Heart left ventricle (tissue), 16 donors: Measurements from ENCODE around the gene KRT77. TPM values are rescaled to one million over a fixed set of nuclear protein-coding genes. Genes with fewer than 3 reads are reported as not detected.

Experiments used
- ATAC-seq, 4 donors: fragments of 200-7000 bp; cut with Tn5 transposase; one replicate each; pipeline ENCODE4 v1.9.1; 2020 to 2022; ENCODE audit warnings: moderate library complexity in 4 of 4, mild to moderate bottlenecking in 3 of 4, moderate number of reproducible peaks in 1 of 4
- DNase-seq, 5 donors: peaks; one replicate each; pipeline ENCODE4 v3.0.0-alpha.2; 2020
- H3K27ac ChIP-seq, 12 donors: fragments of 200-600 bp; sonication (generic) in 4 of 12; one replicate each; pipeline versions ENCODE4 v1.5.0 to v1.8.0; 2016 to 2022; ENCODE audit warnings: mild to moderate bottlenecking in 2 of 12
- H3K27me3 ChIP-seq, 9 donors: fragments of 200-600 bp; sonication (generic) in 2 of 9; one replicate each; pipeline versions ENCODE4 v1.5.1 to v1.8.0; 2016 to 2022; ENCODE audit warnings: mild to moderate bottlenecking in 3 of 9
- H3K36me3 ChIP-seq, 9 donors: fragments of 200-600 bp; sonication (generic) in 2 of 9; one replicate each; pipeline versions ENCODE4 v1.5.0 to v1.8.0; 2018 to 2022; ENCODE audit warnings: mild to moderate bottlenecking in 2 of 9
- H3K4me1 ChIP-seq, 12 donors: fragments of 200-600 bp; sonication (generic) in 4 of 12; one replicate each; pipeline versions ENCODE4 v1.5.0 to v1.8.0; 2016 to 2022; ENCODE audit warnings: mild to moderate bottlenecking in 3 of 12
- H3K4me3 ChIP-seq, 12 donors: fragments of 200-600 bp; sonication (generic) in 4 of 12; one replicate each; pipeline versions ENCODE4 v1.5.0 to v1.8.0; 2017 to 2022; ENCODE audit warnings: mild to moderate bottlenecking in 9 of 12, moderate library complexity in 4 of 12
- H3K9me3 ChIP-seq, 12 donors: fragments of 200-600 bp; sonication (generic) in 4 of 12; one replicate each; pipeline versions ENCODE4 v1.5.0 to v1.8.0; 2016 to 2022; ENCODE audit warnings: mild to moderate bottlenecking in 1 of 12
- CTCF ChIP-seq, 12 donors: fragments of 200-600 bp; sonication (generic) in 4 of 12; IDR thresholded peaks; one replicate each; pipeline versions ENCODE4 v1.5.0 to v1.8.0; 2018 to 2022; ENCODE audit warnings: antibody characterized with exemption in 12 of 12, mild to moderate bottlenecking in 5 of 12
- POLR2A ChIP-seq, 2 donors: fragments of 450-650 bp; IDR thresholded peaks; one replicate each; pipeline ENCODE4 v1.6.1; 2017; ENCODE audit warnings: antibody characterized with exemption in 2 of 2, mild to moderate bottlenecking in 2 of 2, moderate library complexity in 2 of 2
- WGBS, 4 donors: extraction: QIAGEN DNeasy Blood & Tissue Kit in 2 of 4; methylation state at CpG; one replicate each; pipeline versions ENCODE4 v1.1.5 to v1.1.7; 2013 to 2018; 5-methylcytosine and 5-hydroxymethylcytosine counted together
- intact Hi-C, 10 donors: fragments of 100-400 bp; cut with DNase I; formaldehyde crosslinking; loops; one replicate each; pipeline versions ENCODE4 v1.11.1 to v1.14.2; 2022
- polyA plus RNA-seq, 2 donors: library from polyadenylated mRNA; stranded (reverse); fragments of 200-250 nt; gene quantifications; one replicate each; pipeline ENCODE4 v1.2.3, GENCODE V29; 2013
- total RNA-seq, 9 donors: library from RNA; depleted of rRNA in 2 of 9; stranded (reverse); fragments of >200 nt in 2 of 9; fragmentation: NEBNext Ultra II Directional in 3 of 9; extraction: Animal tissue kit (Norgen Biotek cat#: 25700) in 3 of 9; gene quantifications; one replicate each; pipeline versions ENCODE4 v1.1.0 to v1.2.4, GENCODE V29; 2016 to 2023
- donor health status: ischemic (EF 13 %, LVEDD 7.1; RV severe dilation, severe dysfunction).
- donor health status: healthy with polysubstance abuse.
- donor health status: DM: no; HTN: yes; CAD: no.
- donor health status: DM: no; HTN: no; CAD: no.
- donor health status: ischemic (EF 25% LVEDD 6.9; RV normal size, moderate dysfunction).
- donor health status: ischemic (EF 25% LVEDD 5.7; RV mildly dilated, moderate dysfunction).
- donor health status: healthy.
- donor health status: DM: yes; HTN: yes; CAD: no.
- donor health status: ischemic (EF 35%, LVEDD 5.7; RV mildly dilated, moderate dysfunction).
- donor health status: nonischemic (EF 11% LVEDD 7.7; RV severe dilation, severe dysfunction).
- donor health status: DM: yes; HTN: yes; CAD: no.
- donor health status: PGD.
- donor health status: ischemic (EF 29% LVEDD 5.4; RV normal size, mild dysfunction).
- donor health status: nonischemic (EF 23%, LVEDD 6.1; RV moderate dilation, normal function).

Gene KRT77
- total and polyA plus RNA-seq, 11 donors: not detected

DNA sequence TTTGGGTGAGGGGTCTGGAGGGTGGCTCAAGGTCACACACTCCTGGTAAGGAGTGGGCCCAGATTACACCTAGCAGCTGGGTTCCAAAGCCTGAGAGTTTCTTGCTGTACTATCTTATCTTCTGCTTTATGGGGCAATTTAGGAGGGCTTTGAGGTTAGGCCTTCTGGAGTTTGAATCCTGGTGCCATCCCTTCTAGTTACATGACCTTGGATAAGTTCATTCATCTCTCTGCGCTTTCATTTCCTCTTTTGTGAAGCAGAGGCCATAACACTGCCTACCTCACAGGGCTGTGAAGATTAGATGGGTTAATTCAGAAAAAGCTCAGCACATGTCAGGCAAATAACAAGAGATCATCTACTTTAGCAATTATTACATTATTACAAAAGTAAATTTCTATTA lies 7.4 kb upstream of the KRT77 start:
- no peak for TF ChIP-seq CTCF (IDR thresholded peaks at IDR 0.05)
- TF ChIP-seq POLR2A (IDR thresholded peaks at IDR 0.05): no peak
- 92 to 97% (median 94%) methylated on average over 1 of the region's 1 CpG for WGBS, 4 donors

GRCh38 chr12:52708010-52708409 lies 4.7 kb upstream of the KRT77 start:
- H3K4me3 ChIP-seq: no peak overlapping the region
- WGBS, 4 donors: 52 to 62% (median 59%) methylated on average over 4 of the region's 4 CpGs
- H3K36me3 ChIP-seq: no peaks in the 10 kb centered on the region
- no peak for TF ChIP-seq CTCF (IDR thresholded peaks at IDR 0.05)
- TF ChIP-seq POLR2A (IDR thresholded peaks at IDR 0.05): no peak
- H3K9me3 ChIP-seq: no peaks in the 10 kb centered on the region
- peaks cover 0 to 6% (median 0%) of the 10 kb centered on the region in 12 donors for H3K4me1 ChIP-seq
- H3K27ac ChIP-seq: no peak overlapping the region
- no peak for ATAC-seq
- H3K27me3 ChIP-seq: peaks cover 0 to 35% (median 13%) of the 10 kb centered on the region in 9 donors
- DNase-seq: no peak
- intact Hi-C loops: no loop called here

More for the DNA sequence above, 7.4 kb upstream of the KRT77 start:
- Histone ChIP-seq H3K9me3 (no peaks in the 10 kb centered on the region), H3K27me3 (peaks cover 10 to 62% (median 33%) of the 10 kb centered on the region in 9 donors), H3K27ac (no peak overlapping the region), H3K4me3 (no peak overlapping the region), H3K4me1 (peaks cover 0 to 9% (median 0%) of the 10 kb centered on the region in 12 donors), H3K36me3 (no peaks in the 10 kb centered on the region)
- DNase-seq (no peak), ATAC-seq (no peak)
- intact Hi-C loops: no loop called here

DNA sequence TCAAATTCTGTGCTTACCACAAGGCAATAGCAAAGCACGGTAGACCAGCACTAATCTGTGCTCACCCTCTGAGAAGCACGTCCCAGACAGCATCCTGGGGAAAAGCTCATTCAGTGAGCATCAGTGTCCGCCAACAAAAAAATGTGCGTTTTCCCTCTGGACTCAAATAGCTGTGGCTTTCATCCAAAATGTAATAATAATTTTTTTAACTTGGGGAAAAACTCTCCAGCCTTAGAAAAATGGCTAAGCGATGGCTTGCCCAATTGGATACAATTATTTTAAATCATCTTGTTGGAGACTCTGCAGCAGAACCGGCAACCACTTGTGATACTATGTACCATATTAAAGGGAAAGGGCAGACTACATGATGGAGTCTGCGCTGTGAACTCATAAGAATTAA lies 1.1 kb upstream of the KRT77 start:
- TF ChIP-seq CTCF (IDR thresholded peaks at IDR 0.05) (no peak), POLR2A (IDR thresholded peaks at IDR 0.05) (no peak)
- H3K4me3 ChIP-seq: no peak overlapping the region
- H3K36me3 ChIP-seq: no peaks in the 10 kb centered on the region
- ATAC-seq (no peak), DNase-seq (no peak)
- no peaks in the 10 kb centered on the region for H3K9me3 ChIP-seq
- H3K4me1 ChIP-seq: peaks cover 0 to 11% (median under 1%) of the 10 kb centered on the region in 12 donors
- WGBS, 4 donors: 59 to 71% (median 62%) methylated on average over 7 of the region's 7 CpGs
- no peak overlapping the region for H3K27ac ChIP-seq
- intact Hi-C loops: no loop called here
- H3K27me3 ChIP-seq: peaks cover 0 to 22% (median 0%) of the 10 kb centered on the region in 9 donors

DNA sequence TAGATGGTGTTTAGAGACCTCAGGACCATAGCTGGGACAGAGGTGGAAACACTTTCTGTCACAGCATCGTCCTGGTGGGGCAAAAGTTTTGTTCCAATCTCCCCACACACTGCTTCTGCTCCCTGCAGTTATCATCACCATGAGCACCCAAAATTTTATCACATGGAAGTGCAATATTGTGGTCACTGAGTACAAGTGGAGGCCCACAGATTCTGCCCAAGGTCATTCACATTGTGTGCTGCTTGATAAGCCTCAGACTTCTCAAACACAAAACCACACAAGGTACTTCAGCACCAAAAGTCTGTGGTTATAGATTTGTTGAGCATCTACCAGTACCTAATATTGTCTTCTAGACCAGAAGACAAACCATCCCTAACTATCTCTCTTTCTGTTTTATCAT lies 554 bp upstream of the KRT77 start:
- WGBS, 4 donors: 38 to 71% (median 53%) methylated on average over 1 of the region's 1 CpG
- no peaks in the 10 kb centered on the region for H3K9me3 ChIP-seq
- H3K27me3 ChIP-seq: peaks cover 0 to 22% (median 0%) of the 10 kb centered on the region in 9 donors
- no peaks in the 10 kb centered on the region for H3K36me3 ChIP-seq
- intact Hi-C loops: no loop called here
- H3K4me3 ChIP-seq: no peak overlapping the region
- no peak for DNase-seq
- no peak for TF ChIP-seq CTCF (IDR thresholded peaks at IDR 0.05)
- no peak for TF ChIP-seq POLR2A (IDR thresholded peaks at IDR 0.05)
- no peak for ATAC-seq
- peaks cover 0 to 14% (median 5%) of the 10 kb centered on the region in 12 donors for H3K4me1 ChIP-seq
- H3K27ac ChIP-seq: no peak overlapping the region
